ENCODE results near the gene ATXN7. TPM values are rescaled to one million over a fixed set of nuclear protein-coding genes. Genes with fewer than 3 reads are reported as not detected.

Gene ATXN7
- total RNA-seq, 1 donor from 2014 or later = 33.0 TPM

GRCh38 chr3:63966007-63966406 lies 102.3 kb downstream of the ATXN7 start:
- no peak for DNase-seq (ENCODE audit: low spot score)

GRCh38 chr3:63966871-63967270 lies 103.2 kb downstream of the ATXN7 start:
- DNase-seq (ENCODE audit: low spot score) = no peak

- peak; percentile 59 for DNase-seq (ENCODE audit: low spot score)
Observed at GRCh38 chr3:63967675-63968611, 104.3 kb downstream of the ATXN7 start.

- DNase-seq (ENCODE audit: low spot score) = no peak
Observed at GRCh38 chr3:63968612-63969350, 105.1 kb downstream of the ATXN7 start.

GRCh38 chr3:63969876-63970275 lies 106.2 kb downstream of the ATXN7 start:
- DNase-seq (ENCODE audit: low spot score) = no peak

- DNase-seq (ENCODE audit: low spot score) = peak; percentile 40
Observed at GRCh38 chr3:63970631-63971475, 107.2 kb downstream of the ATXN7 start.

- DNase-seq (ENCODE audit: low spot score) = no peak
Observed at GRCh38 chr3:63972196-63972595, 108.5 kb downstream of the ATXN7 start.

GRCh38 chr3:63972987-63973386 lies 109.3 kb downstream of the ATXN7 start:
- no peak for DNase-seq (ENCODE audit: low spot score)

- DNase-seq (ENCODE audit: low spot score) = no peak
Observed at GRCh38 chr3:63973406-63973805, 109.7 kb downstream of the ATXN7 start.

GRCh38 chr3:63974451-63974850 lies 110.8 kb downstream of the ATXN7 start:
- DNase-seq (ENCODE audit: low spot score) = no peak

GRCh38 chr3:63975723-63976122 lies 112.1 kb downstream of the ATXN7 start:
- no peak for DNase-seq (ENCODE audit: low spot score)

- no peak for DNase-seq (ENCODE audit: low spot score)
Observed at GRCh38 chr3:63976161-63976871, 112.6 kb downstream of the ATXN7 start.

- DNase-seq (ENCODE audit: low spot score) = no peak
Observed at GRCh38 chr3:63976872-63977200, 113.2 kb downstream of the ATXN7 start.

GRCh38 chr3:63977893-63978292 lies 114.2 kb downstream of the ATXN7 start:
- DNase-seq (ENCODE audit: low spot score) = no peak

GRCh38 chr3:63979093-63979885 lies 115.6 kb downstream of the ATXN7 start:
- DNase-seq (ENCODE audit: low spot score) = no peak

GRCh38 chr3:63980019-63980418 lies 116.4 kb downstream of the ATXN7 start:
- DNase-seq (ENCODE audit: low spot score) = no peak

- DNase-seq (ENCODE audit: low spot score) = no peak
Observed at GRCh38 chr3:63980830-63981498, 117.3 kb downstream of the ATXN7 start.

- DNase-seq (ENCODE audit: low spot score) = no peak
Observed at GRCh38 chr3:63981980-63982379, 118.3 kb downstream of the ATXN7 start.

- DNase-seq (ENCODE audit: low spot score) = no peak
Observed at GRCh38 chr3:63984391-63984790, 120.7 kb downstream of the ATXN7 start.

GRCh38 chr3:63986146-63986545 lies 122.5 kb downstream of the ATXN7 start:
- DNase-seq (ENCODE audit: low spot score) = no peak
